ENCODE measurements around the gene LGR5.
"Not testable (repeated sequence)": the region's sequence is repeated elsewhere in the genome, so short reads cannot be mapped to it uniquely, and the experiment has no call there.

The LGR5 gene

DNA sequence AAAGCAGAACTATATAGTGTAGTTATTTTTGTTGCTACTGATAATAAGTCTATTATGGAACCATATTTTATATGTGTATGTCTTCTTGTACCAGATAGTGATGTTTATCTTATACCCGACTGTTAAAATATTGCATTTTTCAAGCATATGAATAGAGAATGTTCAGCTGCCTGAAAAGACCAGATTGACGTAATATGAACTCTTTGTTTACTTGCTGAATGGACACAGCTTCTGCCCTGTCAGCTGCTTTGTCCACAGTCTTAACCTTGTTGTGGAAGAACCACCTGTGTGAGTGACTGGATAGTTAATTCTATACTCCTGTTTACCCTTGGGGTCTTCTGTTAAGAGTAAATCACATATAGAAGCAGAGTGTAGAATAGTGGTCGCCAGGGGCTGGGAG lies 109.3 kb downstream of the LGR5 start:
- Histone ChIP-seq H3K9ac (ENCODE audit: low read length) (no peak overlapping the region), H4K20me1 (ENCODE audit: insufficient read depth, low read length) (no peaks in the 10 kb centered on the region), H3K4me3 (ENCODE audit: low read length) (no peak overlapping the region), H3K4me1 (ENCODE audit: low read length) (no peaks in the 10 kb centered on the region), H3K79me2 (ENCODE audit: low read length) (no peaks in the 10 kb centered on the region), H3K4me2 (ENCODE audit: low read length) (no peak overlapping the region), H2AFZ (ENCODE audit: low read depth, low read length) (no peak overlapping the region), H3K36me3 (replicated peaks; ENCODE audit: low read depth, low read length) (no peaks in the 10 kb centered on the region), H3K27ac (ENCODE audit: low read length) (no peak overlapping the region), H3K9me3 (ENCODE audit: insufficient read depth, low read length) (no peaks in the 10 kb centered on the region), H3K27me3 (ENCODE audit: low read depth, low read length) (no peaks in the 10 kb centered on the region)
- TF ChIP-seq EZH2phosphoT487 (IDR thresholded peaks at IDR 0.05; ENCODE audit: low read depth), result no peak
- TF ChIP-seq, protein P1, sequence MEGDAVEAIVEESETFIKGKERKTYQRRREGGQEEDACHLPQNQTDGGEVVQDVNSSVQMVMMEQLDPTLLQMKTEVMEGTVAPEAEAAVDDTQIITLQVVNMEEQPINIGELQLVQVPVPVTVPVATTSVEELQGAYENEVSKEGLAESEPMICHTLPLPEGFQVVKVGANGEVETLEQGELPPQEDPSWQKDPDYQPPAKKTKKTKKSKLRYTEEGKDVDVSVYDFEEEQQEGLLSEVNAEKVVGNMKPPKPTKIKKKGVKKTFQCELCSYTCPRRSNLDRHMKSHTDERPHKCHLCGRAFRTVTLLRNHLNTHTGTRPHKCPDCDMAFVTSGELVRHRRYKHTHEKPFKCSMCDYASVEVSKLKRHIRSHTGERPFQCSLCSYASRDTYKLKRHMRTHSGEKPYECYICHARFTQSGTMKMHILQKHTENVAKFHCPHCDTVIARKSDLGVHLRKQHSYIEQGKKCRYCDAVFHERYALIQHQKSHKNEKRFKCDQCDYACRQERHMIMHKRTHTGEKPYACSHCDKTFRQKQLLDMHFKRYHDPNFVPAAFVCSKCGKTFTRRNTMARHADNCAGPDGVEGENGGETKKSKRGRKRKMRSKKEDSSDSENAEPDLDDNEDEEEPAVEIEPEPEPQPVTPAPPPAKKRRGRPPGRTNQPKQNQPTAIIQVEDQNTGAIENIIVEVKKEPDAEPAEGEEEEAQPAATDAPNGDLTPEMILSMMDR (IDR thresholded peaks at IDR 0.05; ENCODE audit: low read depth, low read length), result no peak

DNA sequence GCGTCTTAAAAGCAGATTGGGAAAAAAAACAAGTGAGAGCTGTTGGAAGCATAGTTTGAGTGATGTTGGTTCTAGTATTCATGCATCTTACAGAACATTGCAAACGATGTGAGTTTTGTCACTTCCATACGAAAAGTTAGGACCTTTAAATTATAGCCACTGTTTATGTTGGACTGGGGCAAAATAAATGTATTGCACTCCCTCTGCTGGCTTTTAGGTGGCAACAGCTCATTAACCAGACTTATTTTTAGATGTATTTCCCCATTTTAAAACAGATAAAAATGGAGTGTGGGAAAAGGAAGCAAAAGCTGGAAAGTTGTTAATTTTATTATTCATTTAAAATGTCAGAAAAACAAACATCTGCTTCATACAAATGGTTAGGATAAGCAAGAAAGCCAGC lies 111.9 kb downstream of the LGR5 start:
- Histone ChIP-seq H3K36me3 (replicated peaks; ENCODE audit: low read depth, low read length) (no peaks in the 10 kb centered on the region), H3K4me1 (ENCODE audit: low read length) (no peaks in the 10 kb centered on the region), H4K20me1 (ENCODE audit: insufficient read depth, low read length) (no peaks in the 10 kb centered on the region), H3K79me2 (ENCODE audit: low read length) (no peaks in the 10 kb centered on the region), H3K27ac (ENCODE audit: low read length) (no peak overlapping the region), H3K4me3 (ENCODE audit: low read length) (no peak overlapping the region), H3K9ac (ENCODE audit: low read length) (no peak overlapping the region), H3K27me3 (ENCODE audit: low read depth, low read length) (no peaks in the 10 kb centered on the region), H3K4me2 (ENCODE audit: low read length) (no peak overlapping the region), H2AFZ (ENCODE audit: low read depth, low read length) (no peak overlapping the region), H3K9me3 (ENCODE audit: insufficient read depth, low read length) (no peaks in the 10 kb centered on the region)
- TF ChIP-seq, protein P1 (IDR thresholded peaks at IDR 0.05; ENCODE audit: low read depth, low read length), result peak; percentile 71
- no peak for TF ChIP-seq EZH2phosphoT487 (IDR thresholded peaks at IDR 0.05; ENCODE audit: low read depth)

DNA sequence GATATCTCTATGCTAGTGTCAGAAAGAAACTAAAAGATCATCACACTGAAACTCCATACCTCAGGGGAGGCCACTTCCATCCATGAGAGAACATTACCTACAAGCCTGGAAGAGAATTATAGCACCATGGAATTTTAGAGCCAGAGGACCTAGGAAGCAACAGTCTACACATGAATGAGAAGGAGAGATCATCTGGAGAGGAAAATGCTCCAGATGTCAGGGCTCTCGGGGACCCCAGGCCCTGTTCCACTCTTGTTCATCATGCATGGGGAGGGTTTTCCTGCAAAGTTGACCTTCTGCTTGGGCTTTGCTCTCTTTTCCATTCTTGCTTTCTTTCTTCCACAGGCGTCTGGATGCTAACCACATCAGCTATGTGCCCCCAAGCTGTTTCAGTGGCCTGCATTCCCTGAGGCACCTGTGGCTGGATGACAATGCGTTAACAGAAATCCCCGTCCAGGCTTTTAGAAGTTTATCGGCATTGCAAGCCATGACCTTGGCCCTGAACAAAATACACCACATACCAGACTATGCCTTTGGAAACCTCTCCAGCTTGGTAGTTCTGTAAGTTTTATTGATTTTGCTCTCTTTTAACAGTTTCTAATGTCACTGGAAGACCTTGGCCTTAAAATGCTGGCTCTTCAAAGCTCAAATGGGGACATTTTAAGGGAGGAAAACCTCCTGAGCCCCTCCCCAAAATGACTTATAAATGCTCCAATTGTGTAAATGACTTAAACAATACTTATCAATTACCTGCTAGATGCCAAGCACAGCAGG lies 113.3 kb downstream of the LGR5 start:
- no peak overlapping the region for H3K27ac ChIP-seq (ENCODE audit: low read length)
- H3K4me3 ChIP-seq (ENCODE audit: low read length), result no peak overlapping the region

DNA sequence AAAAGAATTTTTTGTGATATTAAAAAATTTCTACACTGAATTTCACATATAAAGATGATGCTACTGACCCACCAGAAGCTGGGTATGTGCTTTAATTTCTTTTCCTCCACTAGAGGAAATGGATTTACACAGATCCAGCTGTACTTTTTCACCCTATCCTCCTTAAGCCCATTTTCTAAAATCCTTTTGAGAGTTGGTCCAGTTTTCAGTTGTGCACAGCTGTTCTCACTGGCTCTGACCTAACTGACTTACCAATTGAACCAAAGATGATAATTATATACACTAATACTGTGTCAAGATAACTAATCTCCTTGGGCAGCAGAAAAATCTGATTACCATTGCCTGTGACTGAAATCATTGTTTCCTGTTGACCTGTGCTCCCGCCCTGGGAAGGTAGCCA lies 115.6 kb downstream of the LGR5 start:
- H3K9ac ChIP-seq (ENCODE audit: low read length), result no peak overlapping the region
- H3K9me3 ChIP-seq (ENCODE audit: insufficient read depth, low read length), result no peaks in the 10 kb centered on the region
- no peak overlapping the region for H2AFZ ChIP-seq (ENCODE audit: low read depth, low read length)
- no peaks in the 10 kb centered on the region for H3K36me3 ChIP-seq (replicated peaks; ENCODE audit: low read depth, low read length)
- H4K20me1 ChIP-seq (ENCODE audit: insufficient read depth, low read length), result no peaks in the 10 kb centered on the region
- H3K27me3 ChIP-seq (ENCODE audit: low read depth, low read length), result no peaks in the 10 kb centered on the region; the same call in 1 of the 2 replicates
- H3K4me3 ChIP-seq (ENCODE audit: low read length), result no peak overlapping the region
- H3K4me1 ChIP-seq (ENCODE audit: low read length), result no peaks in the 10 kb centered on the region
- H3K4me2 ChIP-seq (ENCODE audit: low read length), result no peak overlapping the region
- TF ChIP-seq, protein P1 (IDR thresholded peaks at IDR 0.05; ENCODE audit: low read depth, low read length), result no peak
- no peak for TF ChIP-seq EZH2phosphoT487 (IDR thresholded peaks at IDR 0.05; ENCODE audit: low read depth)
- H3K27ac ChIP-seq (ENCODE audit: low read length), result no peak overlapping the region
- H3K79me2 ChIP-seq (ENCODE audit: low read length), result no peaks in the 10 kb centered on the region

More for the DNA sequence above, 113.3 kb downstream of the LGR5 start:
- no peaks in the 10 kb centered on the region for H3K9me3 ChIP-seq (ENCODE audit: insufficient read depth, low read length)
- TF ChIP-seq, protein P1 (IDR thresholded peaks at IDR 0.05; ENCODE audit: low read depth, low read length), result no peak
- no peak for TF ChIP-seq EZH2phosphoT487 (IDR thresholded peaks at IDR 0.05; ENCODE audit: low read depth)
- no peak overlapping the region for H3K9ac ChIP-seq (ENCODE audit: low read length)
- no peaks in the 10 kb centered on the region for H3K27me3 ChIP-seq (ENCODE audit: low read depth, low read length)
- H3K4me1 ChIP-seq (ENCODE audit: low read length), result no peaks in the 10 kb centered on the region
- no peaks in the 10 kb centered on the region for H4K20me1 ChIP-seq (ENCODE audit: insufficient read depth, low read length)
- H3K36me3 ChIP-seq (replicated peaks; ENCODE audit: low read depth, low read length), result no peaks in the 10 kb centered on the region
- H3K4me2 ChIP-seq (ENCODE audit: low read length), result no peak overlapping the region
- H2AFZ ChIP-seq (ENCODE audit: low read depth, low read length), result no peak overlapping the region
- H3K79me2 ChIP-seq (ENCODE audit: low read length), result no peaks in the 10 kb centered on the region

DNA sequence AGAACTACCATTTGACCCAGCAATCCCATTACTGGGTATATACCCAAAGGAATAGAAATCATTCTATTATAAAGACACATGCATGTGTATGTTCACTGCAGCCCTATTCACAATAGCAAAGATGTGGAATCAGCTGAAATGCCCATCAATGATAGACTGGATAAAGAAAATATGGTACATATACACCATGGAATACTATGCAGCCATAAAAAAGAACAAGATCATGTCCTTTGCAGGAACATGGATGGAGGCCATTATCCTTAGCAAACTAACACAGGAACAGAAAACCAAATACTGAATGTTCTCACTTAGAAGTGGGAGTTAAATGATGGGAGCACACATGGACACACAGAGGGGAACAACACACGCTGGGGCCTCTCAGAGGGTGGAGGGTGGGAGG lies 116.2 kb downstream of the LGR5 start:
- H3K27ac ChIP-seq (ENCODE audit: low read length); H3K79me2 ChIP-seq (ENCODE audit: low read length); H3K9ac ChIP-seq (ENCODE audit: low read length); H3K4me3 ChIP-seq (ENCODE audit: low read length); H2AFZ ChIP-seq (ENCODE audit: low read depth, low read length); H3K9me3 ChIP-seq (ENCODE audit: insufficient read depth, low read length); H3K4me2 ChIP-seq (ENCODE audit: low read length); H4K20me1 ChIP-seq (ENCODE audit: insufficient read depth, low read length); H3K27me3 ChIP-seq (ENCODE audit: low read depth, low read length); H3K4me1 ChIP-seq (ENCODE audit: low read length); H3K36me3 ChIP-seq (replicated peaks; ENCODE audit: low read depth, low read length): not testable (repeated sequence)

Measured in OCI-LY3 (cell line).